GM12801 (cell line): ENCODE results near the gene GLRA3.

Source experiments
- CTCF ChIP-seq: IDR thresholded peaks from one replicate; pipeline ENCODE4 v1.5.1; 2011; ENCODE audit warnings: control low read depth; ENCODE audit not compliant: insufficient read length; ENCODE audit errors: extremely low read depth

GLRA3 gene

DNA sequence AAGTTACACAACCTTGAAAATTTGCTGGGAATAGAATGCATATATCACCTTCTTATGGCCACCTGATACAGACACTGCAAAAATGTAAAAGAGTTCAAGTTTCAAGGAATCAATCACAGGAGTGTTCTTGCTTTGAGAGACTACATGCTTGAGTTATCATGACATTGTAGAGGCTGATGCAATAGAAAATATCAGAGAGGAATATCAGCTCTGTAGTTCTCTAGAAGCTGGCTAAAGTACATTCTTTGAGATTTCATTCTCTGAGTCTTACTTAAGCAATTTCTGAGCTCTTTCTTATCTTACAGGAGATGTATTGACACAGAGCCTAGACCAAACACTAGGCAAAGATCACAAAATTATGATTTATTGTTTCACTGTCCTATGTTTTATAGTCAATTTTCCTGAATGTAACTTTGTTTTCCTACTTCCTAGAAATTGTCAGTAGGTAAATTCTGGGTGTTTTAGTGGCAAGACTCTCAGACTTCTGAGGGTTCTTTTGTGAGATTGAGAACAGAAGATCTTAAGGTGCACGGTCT is 154.7 kb downstream of the GLRA3 start:
- TF ChIP-seq CTCF, result no peak

GRCh38 chr4:174673865-174674264 is 155.2 kb downstream of the GLRA3 start:
- TF ChIP-seq CTCF, result no peak

GRCh38 chr4:174672276-174672675 is 156.8 kb downstream of the GLRA3 start:
- TF ChIP-seq CTCF, result no peak

- no peak for TF ChIP-seq CTCF
Measured at GRCh38 chr4:174669270-174669669, 159.8 kb downstream of the GLRA3 start.

- no peak for TF ChIP-seq CTCF
Measured at GRCh38 chr4:174665799-174666198, 163.2 kb downstream of the GLRA3 start.

GRCh38 chr4:174663216-174663615 is 165.8 kb downstream of the GLRA3 start:
- TF ChIP-seq CTCF, result no peak

GRCh38 chr4:174658246-174658645 is 170.8 kb downstream of the GLRA3 start:
- TF ChIP-seq CTCF, result no peak

DNA sequence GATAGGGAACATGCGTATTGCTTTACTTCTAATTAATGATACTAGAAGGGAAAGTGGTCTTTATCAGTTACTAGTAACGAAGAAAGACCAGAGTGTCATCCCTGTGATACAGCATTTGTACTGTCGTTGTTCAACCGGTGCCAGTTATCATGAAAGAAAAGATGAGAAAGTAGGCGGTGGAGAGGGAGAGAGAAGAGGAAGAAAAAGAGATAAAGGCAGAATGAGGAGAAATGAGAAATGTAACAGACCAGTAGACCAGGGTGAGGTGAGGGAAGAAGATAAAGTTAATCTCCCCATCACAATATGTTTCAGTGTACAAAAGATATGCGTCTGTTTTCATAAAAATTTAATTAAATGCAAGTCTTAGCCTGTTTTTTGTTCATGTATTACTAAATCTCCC is 171.6 kb downstream of the GLRA3 start:
- TF ChIP-seq CTCF, result no peak
